ENCODE measurements around the gene NELL2.

The NELL2 gene

GRCh38 chr12:44526655-44527182, 349.4 kb downstream of the NELL2 start:
- DNase-seq (ENCODE audit: low read depth): no peak

- no peak for DNase-seq (ENCODE audit: low read depth)
These were observed 350.1 kb downstream of the NELL2 start for GRCh38 chr12:44525806-44526654.

DNA sequence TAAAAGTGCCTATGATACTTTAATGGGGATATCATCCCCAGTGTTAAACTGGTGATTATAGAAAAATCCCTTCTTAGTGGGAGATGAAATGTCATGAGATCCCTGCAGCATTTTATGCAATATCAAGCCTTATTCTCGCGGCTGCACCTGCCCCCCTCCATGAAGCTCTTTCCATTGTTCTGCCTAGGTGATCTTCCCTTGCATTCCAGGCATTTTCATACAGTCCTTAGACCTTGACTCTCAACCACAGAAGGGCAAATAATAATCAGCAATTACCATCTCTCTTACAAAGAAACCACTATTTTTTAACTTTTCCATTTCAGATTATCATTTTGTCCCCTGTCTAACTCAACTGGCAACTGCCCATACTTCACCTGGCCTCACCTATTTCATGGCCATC, 352.3 kb downstream of the NELL2 start:
- DNase-seq (ENCODE audit: low read depth): no peak

- DNase-seq (ENCODE audit: low read depth): no peak
These were observed 354.4 kb downstream of the NELL2 start for GRCh38 chr12:44521702-44522101.

DNA sequence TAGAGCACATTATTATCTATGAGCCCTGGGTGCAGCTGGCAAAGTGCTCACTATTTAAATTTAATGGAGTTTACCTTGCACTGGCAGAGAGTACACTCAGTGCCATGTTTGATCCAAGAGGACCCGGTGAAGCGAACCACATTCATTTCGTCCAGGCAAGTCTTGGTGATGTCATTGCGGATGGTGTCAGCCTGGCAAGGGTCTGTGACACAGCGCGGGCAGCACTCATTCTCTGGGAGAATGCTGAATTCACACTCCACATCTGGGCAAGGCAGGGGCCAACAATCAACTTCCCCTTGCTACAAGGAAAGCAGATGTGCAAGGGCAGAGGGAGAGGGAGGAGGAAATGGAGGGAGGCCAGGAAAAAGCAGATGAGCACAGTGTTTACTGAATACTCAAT, 356.2 kb downstream of the NELL2 start:
- no peak for DNase-seq (ENCODE audit: low read depth)

- no peak for DNase-seq (ENCODE audit: low read depth)
These were observed 364.8 kb downstream of the NELL2 start for GRCh38 chr12:44511289-44511688.

- no peak for DNase-seq (ENCODE audit: low read depth)
These were observed 365.6 kb downstream of the NELL2 start for GRCh38 chr12:44510510-44510909.

DNA sequence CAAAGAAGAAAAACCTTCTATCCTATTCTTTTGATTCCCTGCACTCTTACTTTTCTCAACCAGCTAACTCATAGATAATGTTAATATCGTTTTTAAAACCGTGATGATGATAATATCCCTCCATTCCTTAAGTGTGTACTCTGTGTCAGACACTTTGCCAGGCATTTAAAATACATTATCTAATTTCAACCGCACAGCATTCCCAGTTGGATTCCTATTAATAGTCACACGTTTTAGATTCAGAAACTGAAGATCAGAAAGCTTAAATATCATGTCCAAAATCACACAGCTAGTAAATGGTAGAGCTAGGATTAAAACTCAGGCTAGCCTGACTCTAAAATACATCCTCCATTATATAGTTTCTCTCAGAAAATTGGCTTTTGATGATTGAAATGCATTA, 366.0 kb downstream of the NELL2 start:
- no peak for DNase-seq (ENCODE audit: low read depth)

GRCh38 chr12:44509471-44509870, 366.6 kb downstream of the NELL2 start:
- DNase-seq (ENCODE audit: low read depth): peak; percentile 56

DNA sequence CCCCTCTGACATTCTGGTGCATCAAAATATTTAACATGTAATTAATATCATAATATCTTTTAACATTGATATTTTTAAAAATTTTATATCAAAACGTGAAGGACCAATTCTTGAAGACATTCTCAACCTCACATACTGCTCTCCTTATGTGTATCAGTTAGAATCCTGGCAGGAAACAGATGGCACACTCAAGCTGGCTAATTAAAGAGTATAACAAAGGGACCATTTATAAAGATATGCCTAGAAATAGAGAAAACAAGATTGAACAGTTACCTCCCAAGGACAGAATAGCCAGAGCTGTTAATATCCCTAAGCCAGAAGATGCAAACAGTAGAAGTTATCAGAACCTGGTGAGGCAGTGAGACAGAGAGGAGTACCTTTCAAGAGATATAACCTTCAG, 368.7 kb downstream of the NELL2 start:
- no peak for DNase-seq (ENCODE audit: low read depth)

DNA sequence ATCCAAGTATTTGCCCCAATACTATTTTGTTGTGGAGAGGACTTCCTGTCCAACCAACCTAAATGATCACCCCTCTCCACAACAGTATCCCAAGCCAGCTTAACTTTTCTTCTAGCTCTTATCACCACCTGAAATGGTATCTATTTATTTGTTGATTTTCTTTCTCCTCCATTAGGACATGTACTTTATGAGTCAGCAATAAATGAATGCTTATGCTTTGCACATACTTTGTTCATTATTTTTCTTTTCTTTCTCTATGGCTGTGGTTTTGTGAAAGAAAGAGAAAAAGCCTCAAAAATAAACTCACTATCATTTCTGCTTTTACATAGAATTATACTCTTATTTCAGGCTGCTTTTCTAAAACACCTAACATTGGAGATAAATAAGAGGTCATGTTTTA, 371.3 kb downstream of the NELL2 start:
- no peak for DNase-seq (ENCODE audit: low read depth)

- DNase-seq (ENCODE audit: low read depth): no peak
These were observed 372.8 kb downstream of the NELL2 start for GRCh38 chr12:44503329-44503728.

DNA sequence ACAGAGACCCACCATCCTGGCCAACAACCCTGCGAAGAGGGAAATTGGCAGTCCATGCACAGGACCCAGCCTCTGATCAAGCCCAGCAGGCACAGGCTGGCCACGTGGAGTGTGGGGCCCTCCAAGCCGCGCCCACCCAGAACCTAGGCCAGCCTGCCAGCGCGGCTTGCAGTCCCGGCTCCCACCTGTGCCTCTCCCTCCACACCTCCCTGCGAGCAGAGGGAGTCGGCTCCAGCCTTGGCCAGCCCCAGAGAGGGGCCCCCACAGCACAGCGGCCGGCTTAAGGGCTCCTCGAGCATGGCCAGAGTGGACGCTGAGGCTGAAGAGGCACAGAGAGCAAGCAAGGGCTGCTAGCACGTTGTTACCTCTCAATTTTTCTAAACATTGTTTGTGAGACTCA, 373.4 kb downstream of the NELL2 start:
- no peak for DNase-seq (ENCODE audit: low read depth)

DNA sequence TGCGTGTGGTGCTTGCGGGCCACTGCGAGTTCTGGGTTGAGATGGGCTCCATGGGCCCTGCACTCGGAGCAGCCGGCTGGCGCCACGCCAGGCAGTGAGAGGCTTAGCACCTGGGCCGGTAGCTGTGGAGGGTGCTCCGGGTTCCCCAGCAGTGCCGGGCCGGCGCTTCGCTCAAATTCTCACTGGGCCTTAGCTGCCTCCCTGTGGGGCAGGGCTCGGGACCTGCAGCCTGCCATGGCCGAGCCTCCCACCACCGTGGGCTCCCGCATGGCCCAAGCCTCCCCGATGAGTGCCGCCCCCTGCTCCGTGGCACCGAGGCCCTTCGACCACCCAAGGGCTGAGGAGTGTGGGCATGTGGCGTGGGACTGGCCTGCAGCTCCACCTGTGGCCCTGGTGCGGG, 375.7 kb downstream of the NELL2 start:
- no peak for DNase-seq (ENCODE audit: low read depth)

- no peak for DNase-seq (ENCODE audit: low read depth)
These were observed 379.1 kb downstream of the NELL2 start for GRCh38 chr12:44497044-44497443.

DNA sequence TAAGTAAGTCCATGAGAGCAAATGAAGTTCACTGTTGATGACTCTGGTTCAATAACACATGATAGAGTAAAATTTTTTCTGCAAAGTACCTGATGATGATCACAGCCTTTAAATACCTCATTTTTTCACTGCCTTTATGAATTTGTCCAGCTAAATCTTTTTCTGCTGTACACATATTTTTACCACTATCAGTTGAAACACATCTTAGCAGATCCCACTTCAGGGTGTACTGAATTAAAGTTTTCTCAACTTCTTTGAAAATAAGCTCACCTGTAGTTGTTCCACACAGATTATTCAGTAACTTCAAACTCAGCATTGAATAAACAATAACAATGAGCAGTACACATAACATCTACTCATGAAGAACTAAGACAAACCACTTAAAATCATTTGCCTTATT, 385.9 kb downstream of the NELL2 start:
- no peak for DNase-seq (ENCODE audit: low read depth)

DNA sequence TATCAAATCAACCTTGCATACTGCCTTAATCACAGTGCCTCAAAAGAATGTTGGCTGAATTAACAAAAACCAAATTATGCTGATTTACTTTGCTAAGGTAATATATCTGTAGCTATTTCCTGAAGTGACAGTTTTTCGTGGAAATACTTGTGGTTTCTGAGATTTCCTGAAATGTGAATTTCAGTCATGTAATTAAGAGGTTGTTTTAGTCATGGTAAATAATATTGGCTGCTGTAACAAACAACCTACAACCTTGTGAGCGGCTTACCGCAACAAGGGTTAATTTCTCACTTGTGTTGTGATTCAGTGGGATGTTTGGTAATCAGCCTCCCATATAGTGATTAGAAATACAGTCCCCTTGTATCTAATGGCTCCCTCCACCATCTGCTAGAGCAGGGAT, 387.9 kb downstream of the NELL2 start:
- no peak for DNase-seq (ENCODE audit: low read depth)

- no peak for DNase-seq (ENCODE audit: low read depth)
These were observed 391.3 kb downstream of the NELL2 start for GRCh38 chr12:44484862-44485261.

GRCh38 chr12:44477331-44477980, 398.7 kb downstream of the NELL2 start:
- no peak for DNase-seq (ENCODE audit: low read depth)

- no peak for DNase-seq (ENCODE audit: low read depth)
These were observed 399.4 kb downstream of the NELL2 start for GRCh38 chr12:44476683-44477082.

DNA sequence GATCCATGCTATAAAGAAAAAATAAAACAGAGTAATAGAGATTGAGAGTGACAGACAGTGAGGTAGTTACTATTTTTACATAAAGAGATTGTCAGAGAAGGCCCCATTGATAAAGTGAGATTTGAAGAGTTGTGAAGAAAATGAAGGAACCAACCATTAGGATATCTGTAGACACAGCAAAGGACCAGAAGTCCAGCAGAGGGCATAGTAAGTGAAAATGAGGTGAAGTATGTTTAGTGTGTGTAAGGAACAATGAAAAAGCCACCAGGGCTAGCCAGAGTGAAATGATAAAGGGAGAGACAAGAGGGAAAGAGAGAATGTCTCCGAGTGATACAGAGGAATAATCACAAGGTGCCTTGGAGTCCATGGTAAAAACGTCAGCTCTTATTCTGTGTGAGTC, 411.0 kb downstream of the NELL2 start:
- DNase-seq (ENCODE audit: low read depth): no peak

GRCh38 chr12:44464180-44464579, 411.9 kb downstream of the NELL2 start:
- no peak for DNase-seq (ENCODE audit: low read depth)

- no peak for DNase-seq (ENCODE audit: low read depth)
These were observed 413.4 kb downstream of the NELL2 start for GRCh38 chr12:44462729-44463128.
